ENCODE results near the gene COPB2. TPM values are rescaled to one million over a fixed set of nuclear protein-coding genes. Genes with fewer than 3 reads are reported as not detected.
"Not testable (repeated sequence)": the region's sequence is repeated elsewhere in the genome, so short reads cannot be mapped to it uniquely, and the experiment has no call there.

COPB2 gene
- total RNA-seq, 1 donor: 18.6 TPM

DNA sequence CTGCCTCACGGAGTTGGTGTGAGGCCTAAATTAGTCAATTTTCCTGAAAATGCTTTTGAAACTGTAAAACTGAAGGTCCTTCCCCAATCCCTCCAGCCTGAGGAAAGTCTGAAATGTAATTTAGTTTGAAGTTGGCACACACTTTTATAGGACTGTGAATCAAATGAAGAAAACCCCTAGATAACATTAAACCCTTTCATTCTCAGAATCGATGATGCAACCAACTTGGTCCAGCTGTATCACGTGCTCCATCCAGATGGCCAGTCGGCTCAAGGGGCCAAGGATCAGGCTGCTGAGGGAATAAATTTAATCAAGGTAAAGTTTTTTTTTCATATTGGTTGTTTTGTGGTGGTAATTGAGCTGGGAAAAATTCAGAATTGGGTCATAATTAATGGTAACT, 34.0 kb downstream of the COPB2 start:
- no peaks in the 10 kb centered on the region for H3K27me3 ChIP-seq (ENCODE audit: insufficient read depth, low read length)
- H3K4me1 ChIP-seq (ENCODE audit: insufficient read depth, low read length): no peaks in the 10 kb centered on the region
- no peak overlapping the region for H3K4me3 ChIP-seq (ENCODE audit: low read length)
- no peaks in the 10 kb centered on the region for H3K9me3 ChIP-seq (ENCODE audit: low read depth, low read length)

DNA sequence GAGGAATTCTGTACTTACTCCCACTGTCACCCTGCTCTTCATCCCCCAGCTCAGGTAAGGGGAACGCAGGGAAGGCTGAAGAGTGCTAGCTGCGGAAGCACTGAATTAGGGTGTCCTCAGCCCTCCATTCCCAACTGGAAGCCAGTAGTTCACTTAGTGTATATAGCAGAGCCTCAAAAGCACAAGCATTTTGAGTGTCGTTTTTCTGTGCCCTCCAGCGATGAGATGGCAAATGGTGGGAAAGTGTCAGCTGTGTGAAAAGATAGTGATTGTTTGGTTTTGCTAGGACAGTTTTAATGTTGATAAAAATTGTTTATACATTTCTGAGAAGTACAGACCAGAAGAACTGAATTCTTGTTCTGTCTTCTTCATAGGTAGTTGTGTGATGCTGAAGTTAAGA, 34.8 kb downstream of the COPB2 start:
- Histone ChIP-seq H3K4me1 (ENCODE audit: insufficient read depth, low read length) (no peaks in the 10 kb centered on the region), H3K4me3 (ENCODE audit: low read length) (no peak overlapping the region), H3K27me3 (ENCODE audit: insufficient read depth, low read length) (no peaks in the 10 kb centered on the region), H3K9me3 (ENCODE audit: low read depth, low read length) (no peaks in the 10 kb centered on the region)

DNA sequence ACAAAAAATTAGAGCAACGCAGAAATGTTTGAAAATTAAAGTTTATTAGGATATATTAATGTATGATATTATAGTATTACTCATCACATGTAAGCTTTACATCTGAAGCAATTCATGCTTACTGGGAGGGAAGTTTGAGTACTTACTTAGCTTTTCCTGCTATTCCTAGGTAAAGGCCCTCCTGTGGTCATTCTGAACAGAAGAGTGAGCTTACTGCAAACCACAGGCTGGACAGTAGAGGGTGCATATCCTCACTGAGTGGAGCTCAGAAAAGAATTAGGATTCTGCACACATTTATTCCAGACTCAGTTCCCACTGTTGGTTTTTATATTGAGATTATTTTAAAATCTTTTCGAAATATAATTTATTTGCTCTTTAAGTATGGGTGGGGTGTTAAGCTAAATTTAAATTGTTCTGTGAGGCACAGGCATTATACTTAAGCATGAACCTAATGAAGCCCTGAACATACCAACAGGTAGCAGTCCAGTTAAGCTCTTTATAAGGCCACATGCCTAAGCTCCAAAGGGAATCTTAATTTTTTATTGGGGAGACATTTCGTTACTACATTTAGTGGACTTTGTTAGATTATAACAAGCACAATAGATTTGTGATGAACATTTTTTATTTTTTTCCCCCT, 35.4 kb downstream of the COPB2 start:
- H3K27me3 ChIP-seq (ENCODE audit: insufficient read depth, low read length): no peaks in the 10 kb centered on the region
- H3K4me1 ChIP-seq (ENCODE audit: insufficient read depth, low read length): no peaks in the 10 kb centered on the region
- no peaks in the 10 kb centered on the region for H3K9me3 ChIP-seq (ENCODE audit: low read depth, low read length)
- no peak overlapping the region for H3K4me3 ChIP-seq (ENCODE audit: low read length)

DNA sequence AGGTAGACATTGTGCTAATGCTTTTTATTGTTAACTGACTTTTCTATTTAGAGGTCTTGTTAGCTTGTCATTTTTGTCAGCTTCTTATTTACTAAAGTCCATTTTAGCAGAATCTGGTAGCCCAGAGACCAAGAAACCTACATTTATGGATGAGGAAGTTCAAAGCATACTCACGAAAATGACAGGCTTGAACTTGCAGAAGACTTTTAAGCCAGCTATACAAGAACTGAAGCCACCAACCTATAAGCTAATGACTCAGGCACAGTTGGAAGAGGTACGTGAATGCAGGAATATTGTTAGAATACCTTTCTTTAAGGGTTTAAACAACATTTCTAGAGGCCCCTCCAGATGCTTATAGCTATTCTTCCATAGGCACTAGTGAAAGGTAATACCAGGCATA, 42.7 kb downstream of the COPB2 start:
- Histone ChIP-seq H3K27me3 (ENCODE audit: insufficient read depth, low read length) (no peaks in the 10 kb centered on the region), H3K4me1 (ENCODE audit: insufficient read depth, low read length) (peaks cover 17% of the 10 kb centered on the region), H3K9me3 (ENCODE audit: low read depth, low read length) (no peaks in the 10 kb centered on the region), H3K4me3 (ENCODE audit: low read length) (no peak overlapping the region)

DNA sequence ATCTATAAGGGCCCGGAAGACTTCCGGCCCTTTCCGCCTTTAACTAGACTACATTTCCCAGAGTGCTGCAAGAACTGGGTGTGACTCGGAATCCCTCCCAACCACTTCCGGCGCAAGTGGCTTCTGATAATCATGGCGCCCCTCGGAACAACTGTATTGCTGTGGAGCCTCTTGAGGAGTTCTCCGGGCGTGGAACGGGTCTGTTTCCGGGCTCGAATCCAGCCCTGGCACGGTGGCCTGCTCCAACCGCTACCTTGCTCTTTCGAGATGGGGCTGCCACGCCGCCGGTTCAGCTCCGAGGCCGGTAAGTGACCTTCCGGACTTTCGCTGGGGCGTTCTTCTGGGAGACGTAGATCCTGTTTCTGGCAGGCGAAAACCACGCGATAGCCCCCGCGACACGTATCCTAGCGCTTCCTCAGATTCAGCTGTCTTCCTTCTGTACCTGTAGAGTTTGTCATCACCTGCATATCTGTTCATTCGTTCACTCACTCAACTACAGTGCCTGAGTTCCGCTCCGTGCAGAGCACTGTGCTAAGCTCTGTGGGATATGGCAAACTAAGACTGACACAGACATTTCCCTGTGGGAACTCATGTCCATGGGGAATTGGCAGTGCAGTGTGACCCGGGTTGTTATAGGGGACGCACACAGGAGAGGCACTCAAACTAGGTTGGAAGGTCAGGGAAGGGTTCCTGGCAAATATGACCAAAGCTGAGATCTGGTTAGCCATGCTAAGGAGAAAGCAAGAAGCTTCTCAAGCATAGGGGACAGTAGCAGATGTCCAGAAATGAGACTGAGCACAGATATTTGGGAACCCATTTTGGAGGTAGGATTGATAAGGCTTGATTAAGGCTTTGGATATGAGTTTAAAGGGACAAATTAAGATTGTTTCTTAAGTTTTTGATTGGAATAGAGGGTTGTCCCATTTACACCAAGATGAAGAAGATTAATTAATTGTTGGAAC, 45.3 kb downstream of the COPB2 start, which contains the start of gene MRPS22:
Gene MRPS22 (plus strand): TSS at position 126 of the 962 bp plus-strand sequence. CDS start 7 bp downstream, at position 133.
- H3K27me3 ChIP-seq (ENCODE audit: insufficient read depth, low read length): no peaks in the 10 kb centered on the region
- H3K4me1 ChIP-seq (ENCODE audit: insufficient read depth, low read length): peaks cover 17% of the 10 kb centered on the region
- no peaks in the 10 kb centered on the region for H3K9me3 ChIP-seq (ENCODE audit: low read depth, low read length)
- H3K4me3 ChIP-seq (ENCODE audit: low read length): peak within 1 kb of the TSS; percentile 94

DNA sequence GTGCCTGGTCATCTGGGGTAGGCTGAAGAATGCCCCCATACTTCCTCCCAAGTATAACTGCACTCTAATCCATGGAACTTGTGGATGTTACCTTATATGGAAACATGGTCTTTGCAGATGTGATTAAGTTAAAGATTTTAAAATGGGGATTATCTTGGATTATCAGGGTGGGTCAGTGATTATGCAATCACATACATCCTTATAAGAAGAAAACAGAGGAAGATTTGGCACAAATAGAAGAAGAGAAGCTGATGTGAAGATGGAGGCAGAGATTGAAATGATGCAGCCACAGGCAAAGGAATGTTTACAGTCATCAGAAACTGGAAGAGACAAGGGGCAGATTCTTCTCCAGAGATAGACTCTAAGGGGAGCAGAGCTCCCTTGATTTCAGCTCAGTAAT, 47.4 kb downstream of the COPB2 start:
- no peaks in the 10 kb centered on the region for H3K9me3 ChIP-seq (ENCODE audit: low read depth, low read length)
- peaks cover 1% of the 10 kb centered on the region for H3K27me3 ChIP-seq (ENCODE audit: insufficient read depth, low read length)
- H3K4me3 ChIP-seq (ENCODE audit: low read length): no peak overlapping the region
- peaks cover 17% of the 10 kb centered on the region for H3K4me1 ChIP-seq (ENCODE audit: insufficient read depth, low read length)

DNA sequence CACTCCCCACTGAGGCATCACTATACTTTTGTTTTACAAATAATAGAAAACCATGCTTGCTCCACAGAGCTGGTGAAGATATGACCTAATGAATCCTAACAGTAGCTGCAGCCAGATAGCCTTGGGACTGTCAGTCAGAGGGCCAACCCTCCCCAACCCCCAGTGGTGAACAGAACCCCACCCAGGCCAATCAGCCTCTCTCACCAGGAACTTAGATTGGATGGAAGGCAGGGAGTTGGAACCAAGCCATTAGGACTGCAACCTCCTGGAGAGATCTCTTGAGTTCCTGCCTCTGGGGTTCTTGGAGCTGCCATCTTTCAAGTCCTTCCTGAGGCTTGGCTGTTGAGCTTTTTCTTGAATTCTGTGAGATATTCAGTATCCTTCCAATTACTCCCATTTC, 48.7 kb downstream of the COPB2 start:
- no peak overlapping the region for H3K4me3 ChIP-seq (ENCODE audit: low read length)
- H3K9me3 ChIP-seq (ENCODE audit: low read depth, low read length): no peaks in the 10 kb centered on the region
- peaks cover 17% of the 10 kb centered on the region for H3K4me1 ChIP-seq (ENCODE audit: insufficient read depth, low read length)
- peaks cover 3% of the 10 kb centered on the region for H3K27me3 ChIP-seq (ENCODE audit: insufficient read depth, low read length)

DNA sequence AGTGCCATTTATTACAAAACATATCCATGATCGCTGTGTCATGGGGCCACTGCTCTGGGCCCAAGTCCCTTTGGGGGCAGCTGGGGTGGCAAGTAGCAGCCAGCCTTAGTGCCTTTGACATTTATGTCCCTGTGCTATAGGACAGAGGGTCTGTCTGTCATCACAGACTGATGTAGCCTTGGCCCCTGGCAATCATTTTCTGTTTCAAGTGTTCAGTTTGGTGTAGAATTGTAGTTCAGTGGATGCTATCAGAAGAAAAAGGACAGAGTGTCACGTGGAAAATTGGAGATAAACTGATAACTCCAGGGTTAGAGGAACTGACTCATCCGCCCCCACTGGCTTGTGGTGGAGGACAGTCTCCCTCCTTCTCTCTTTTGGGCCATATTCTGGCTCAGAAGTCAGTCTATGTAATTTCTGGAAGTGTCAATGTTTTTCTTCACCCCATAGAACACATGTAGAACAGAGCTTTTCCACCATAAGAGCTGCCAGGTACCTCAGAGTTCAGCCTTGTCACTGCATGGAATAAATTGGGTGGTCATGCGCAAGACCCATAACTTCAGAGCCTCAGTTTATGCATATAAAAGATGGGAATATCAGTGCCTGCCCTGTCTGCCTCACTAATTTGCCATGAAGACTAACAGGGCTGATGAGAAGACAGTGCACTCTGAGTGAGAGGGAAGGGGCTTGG, 50.1 kb downstream of the COPB2 start:
- peaks cover 3% of the 10 kb centered on the region for H3K27me3 ChIP-seq (ENCODE audit: insufficient read depth, low read length)
- no peaks in the 10 kb centered on the region for H3K9me3 ChIP-seq (ENCODE audit: low read depth, low read length)
- peaks cover 8% of the 10 kb centered on the region for H3K4me1 ChIP-seq (ENCODE audit: insufficient read depth, low read length)
- no peak overlapping the region for H3K4me3 ChIP-seq (ENCODE audit: low read length)

DNA sequence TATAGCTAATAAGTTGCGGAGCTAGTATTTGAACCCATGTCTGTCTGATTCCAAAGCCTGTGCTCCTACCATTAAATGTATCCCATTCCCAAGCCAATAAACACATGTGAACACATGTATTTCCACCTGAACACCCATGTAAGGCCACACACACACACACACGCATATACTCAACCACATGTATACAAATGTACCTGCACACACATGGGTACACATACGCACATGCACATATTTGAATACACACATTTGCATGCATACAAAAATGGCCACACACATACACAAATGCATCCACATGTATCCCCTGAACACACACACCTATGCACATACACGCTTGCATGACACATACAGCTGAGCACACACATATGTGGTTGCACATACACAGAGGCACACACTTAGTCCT, 51.0 kb downstream of the COPB2 start:
- no peak overlapping the region for H3K4me3 ChIP-seq (ENCODE audit: low read length)
- H3K4me1 ChIP-seq (ENCODE audit: insufficient read depth, low read length): peaks cover 1% of the 10 kb centered on the region
- H3K27me3 ChIP-seq (ENCODE audit: insufficient read depth, low read length): peaks cover 3% of the 10 kb centered on the region
- no peaks in the 10 kb centered on the region for H3K9me3 ChIP-seq (ENCODE audit: low read depth, low read length)

DNA sequence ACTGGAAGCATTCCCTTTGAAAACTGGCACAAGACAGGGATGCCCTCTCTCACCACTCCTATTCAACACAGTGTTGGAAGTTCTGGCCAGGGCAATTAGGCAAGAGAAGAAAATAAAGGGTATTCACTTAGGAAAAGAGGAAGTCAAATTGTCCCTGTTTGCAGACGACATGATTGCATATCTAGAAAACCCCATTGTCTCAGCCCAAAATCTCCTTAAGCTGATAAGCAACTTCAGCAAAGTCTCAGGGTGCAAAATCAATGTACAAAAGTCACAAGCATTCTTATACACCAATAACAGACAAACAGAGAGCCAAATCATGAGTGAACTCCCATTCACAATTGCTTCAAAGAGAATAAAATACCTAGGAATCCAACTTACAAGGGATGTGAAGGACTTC, 54.8 kb downstream of the COPB2 start:
- peaks cover 18% of the 10 kb centered on the region for H3K27me3 ChIP-seq (ENCODE audit: insufficient read depth, low read length)
- H3K4me1 ChIP-seq (ENCODE audit: insufficient read depth, low read length); H3K9me3 ChIP-seq (ENCODE audit: low read depth, low read length); H3K4me3 ChIP-seq (ENCODE audit: low read length): not testable (repeated sequence)

DNA sequence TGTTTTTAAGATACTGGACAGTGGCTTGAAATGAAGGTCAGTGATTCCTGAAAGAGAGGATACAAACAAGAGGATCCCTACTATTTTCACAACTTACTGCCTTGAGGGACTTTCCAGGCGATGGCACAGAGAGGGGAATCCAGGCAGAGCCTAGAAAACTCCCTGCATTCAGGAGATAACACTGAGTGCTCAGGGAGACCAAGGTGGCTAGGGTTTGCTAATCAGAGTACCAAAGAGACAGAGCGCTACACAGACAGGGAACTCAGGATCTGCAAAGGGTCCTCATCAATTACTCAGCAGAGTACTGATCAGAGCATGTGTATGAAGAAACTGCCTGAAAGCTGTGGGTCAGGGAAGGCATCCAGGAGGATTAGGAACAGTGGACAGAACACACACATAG, 57.4 kb downstream of the COPB2 start:
- H3K9me3 ChIP-seq (ENCODE audit: low read depth, low read length): no peaks in the 10 kb centered on the region
- peaks cover 17% of the 10 kb centered on the region for H3K27me3 ChIP-seq (ENCODE audit: insufficient read depth, low read length)
- peaks cover 9% of the 10 kb centered on the region for H3K4me1 ChIP-seq (ENCODE audit: insufficient read depth, low read length)
- no peak overlapping the region for H3K4me3 ChIP-seq (ENCODE audit: low read length)

DNA sequence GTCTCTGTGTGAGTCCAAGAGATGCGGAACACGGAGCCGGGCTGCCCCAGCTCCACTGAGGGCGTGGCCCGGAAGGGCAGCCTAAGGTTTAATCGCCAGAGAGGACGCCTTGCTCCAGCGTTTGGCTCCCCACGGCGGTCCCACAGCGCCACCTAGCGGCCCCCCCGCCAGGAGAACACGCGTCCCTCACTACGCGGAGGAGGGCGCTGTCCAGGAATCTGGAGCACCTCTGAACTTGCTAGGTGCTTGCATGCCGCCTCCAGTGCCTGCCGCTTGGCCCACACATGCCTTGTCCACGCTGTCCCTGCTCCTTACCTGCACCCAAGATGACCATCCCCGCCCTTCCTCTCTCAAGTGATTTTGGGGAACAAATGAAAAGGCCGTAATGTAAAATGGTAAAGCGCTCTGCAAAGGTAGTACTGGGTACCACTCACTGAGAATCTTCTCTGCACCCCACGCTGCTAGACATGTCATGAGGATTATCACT, 60.0 kb downstream of the COPB2 start:
- H3K9me3 ChIP-seq (ENCODE audit: low read depth, low read length): no peaks in the 10 kb centered on the region
- H3K4me1 ChIP-seq (ENCODE audit: insufficient read depth, low read length): peaks cover 9% of the 10 kb centered on the region
- peaks cover 15% of the 10 kb centered on the region for H3K27me3 ChIP-seq (ENCODE audit: insufficient read depth, low read length)
- H3K4me3 ChIP-seq (ENCODE audit: low read length): no peak overlapping the region

DNA sequence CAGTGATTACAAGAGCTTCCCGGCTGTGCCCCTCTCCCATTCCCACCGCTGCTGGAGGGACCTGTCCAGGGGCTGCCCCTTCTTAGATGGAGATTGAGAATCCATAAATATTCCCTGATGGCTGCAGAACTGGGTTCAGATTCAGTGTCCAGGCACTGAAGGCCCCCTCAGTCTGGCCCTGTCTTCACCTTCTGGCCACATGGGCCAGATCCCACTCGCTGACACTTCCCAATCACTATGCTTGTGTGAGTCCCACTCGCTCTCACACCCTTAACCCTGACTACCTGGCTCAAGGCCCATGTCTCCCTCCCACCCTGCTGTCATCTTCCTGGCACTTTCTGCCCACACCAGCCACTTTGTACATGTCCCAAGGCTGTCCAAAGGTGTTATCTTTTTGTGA, 61.1 kb downstream of the COPB2 start:
- Histone ChIP-seq H3K4me1 (ENCODE audit: insufficient read depth, low read length) (peaks cover 9% of the 10 kb centered on the region), H3K4me3 (ENCODE audit: low read length) (no peak overlapping the region), H3K9me3 (ENCODE audit: low read depth, low read length) (no peaks in the 10 kb centered on the region), H3K27me3 (ENCODE audit: insufficient read depth, low read length) (peaks cover 15% of the 10 kb centered on the region)

DNA sequence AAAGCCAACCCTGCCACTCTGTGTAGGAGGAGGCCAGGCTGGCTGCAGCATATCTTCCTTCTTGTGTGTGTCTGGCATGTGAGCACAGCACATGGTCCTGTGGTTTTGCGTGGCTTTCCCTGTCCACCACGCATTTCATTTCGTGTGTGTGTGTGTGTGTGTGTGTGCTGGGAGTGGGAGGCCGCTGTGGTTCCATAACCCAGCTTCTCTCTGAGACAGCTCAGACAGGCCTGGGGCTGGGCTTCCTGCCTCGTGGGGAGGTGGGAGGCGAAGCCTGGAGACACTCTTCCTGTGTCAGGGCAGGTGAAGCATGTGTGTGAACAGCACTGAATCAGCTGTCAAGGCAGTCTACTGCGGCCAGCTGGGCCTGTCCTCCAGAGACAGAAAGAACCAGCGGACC, 61.6 kb downstream of the COPB2 start:
- Histone ChIP-seq H3K4me3 (ENCODE audit: low read length) (no peak overlapping the region), H3K4me1 (ENCODE audit: insufficient read depth, low read length) (peaks cover 9% of the 10 kb centered on the region), H3K9me3 (ENCODE audit: low read depth, low read length) (no peaks in the 10 kb centered on the region), H3K27me3 (ENCODE audit: insufficient read depth, low read length) (peaks cover 15% of the 10 kb centered on the region)

DNA sequence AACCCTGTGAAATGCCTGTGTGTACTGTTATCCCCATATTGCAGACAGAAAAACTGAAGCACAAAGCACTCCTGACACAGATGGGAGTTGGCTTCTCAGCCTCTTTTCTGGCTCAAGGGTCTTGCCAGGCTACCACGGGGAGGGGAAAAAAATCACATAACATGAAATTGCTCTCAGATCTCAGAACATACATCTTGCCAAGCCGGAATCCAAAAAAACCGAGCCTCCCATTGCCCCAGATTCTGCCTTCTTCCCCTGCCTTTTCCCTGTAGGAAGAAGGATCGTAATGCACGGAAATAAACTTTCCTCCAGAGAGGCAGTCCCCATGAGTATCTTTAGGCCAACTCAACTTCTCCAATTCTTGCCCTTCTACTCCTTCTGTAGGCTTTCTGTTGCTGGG, 62.2 kb downstream of the COPB2 start:
- no peak overlapping the region for H3K4me3 ChIP-seq (ENCODE audit: low read length)
- no peaks in the 10 kb centered on the region for H3K9me3 ChIP-seq (ENCODE audit: low read depth, low read length)
- peaks cover 9% of the 10 kb centered on the region for H3K4me1 ChIP-seq (ENCODE audit: insufficient read depth, low read length)
- peaks cover 11% of the 10 kb centered on the region for H3K27me3 ChIP-seq (ENCODE audit: insufficient read depth, low read length)
